ENCODE results near the gene ARHGAP15.

Gene ARHGAP15

DNA sequence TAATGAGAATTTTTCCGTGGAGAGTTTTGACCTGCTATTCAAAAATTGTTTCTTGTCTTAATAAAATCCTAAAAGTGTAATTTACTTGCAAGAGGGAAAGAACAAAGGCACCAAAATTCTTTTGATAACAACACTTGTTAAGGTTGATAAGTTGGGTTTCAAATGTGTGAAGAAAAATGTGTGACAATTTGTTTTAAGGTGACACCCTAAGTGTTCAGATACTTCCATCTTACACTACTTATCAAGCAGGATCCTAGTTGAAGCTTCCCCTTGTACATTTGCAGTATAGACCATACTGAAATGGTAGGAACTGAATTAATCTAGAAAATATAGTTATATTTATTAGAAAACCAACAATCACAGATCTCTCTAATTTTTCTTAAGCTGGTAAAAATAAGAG lies 204.6 kb downstream of the ARHGAP15 start:
- H3K27ac ChIP-seq (replicated peaks) = no peak overlapping the region
- DNase-seq (ENCODE audit: low read depth in 1 of 2, low spot score in 1 of 2) = no peak
- no peak overlapping the region for H3K4me3 ChIP-seq (replicated peaks; ENCODE audit: insufficient read depth, low read length)
- TF ChIP-seq, protein P1, sequence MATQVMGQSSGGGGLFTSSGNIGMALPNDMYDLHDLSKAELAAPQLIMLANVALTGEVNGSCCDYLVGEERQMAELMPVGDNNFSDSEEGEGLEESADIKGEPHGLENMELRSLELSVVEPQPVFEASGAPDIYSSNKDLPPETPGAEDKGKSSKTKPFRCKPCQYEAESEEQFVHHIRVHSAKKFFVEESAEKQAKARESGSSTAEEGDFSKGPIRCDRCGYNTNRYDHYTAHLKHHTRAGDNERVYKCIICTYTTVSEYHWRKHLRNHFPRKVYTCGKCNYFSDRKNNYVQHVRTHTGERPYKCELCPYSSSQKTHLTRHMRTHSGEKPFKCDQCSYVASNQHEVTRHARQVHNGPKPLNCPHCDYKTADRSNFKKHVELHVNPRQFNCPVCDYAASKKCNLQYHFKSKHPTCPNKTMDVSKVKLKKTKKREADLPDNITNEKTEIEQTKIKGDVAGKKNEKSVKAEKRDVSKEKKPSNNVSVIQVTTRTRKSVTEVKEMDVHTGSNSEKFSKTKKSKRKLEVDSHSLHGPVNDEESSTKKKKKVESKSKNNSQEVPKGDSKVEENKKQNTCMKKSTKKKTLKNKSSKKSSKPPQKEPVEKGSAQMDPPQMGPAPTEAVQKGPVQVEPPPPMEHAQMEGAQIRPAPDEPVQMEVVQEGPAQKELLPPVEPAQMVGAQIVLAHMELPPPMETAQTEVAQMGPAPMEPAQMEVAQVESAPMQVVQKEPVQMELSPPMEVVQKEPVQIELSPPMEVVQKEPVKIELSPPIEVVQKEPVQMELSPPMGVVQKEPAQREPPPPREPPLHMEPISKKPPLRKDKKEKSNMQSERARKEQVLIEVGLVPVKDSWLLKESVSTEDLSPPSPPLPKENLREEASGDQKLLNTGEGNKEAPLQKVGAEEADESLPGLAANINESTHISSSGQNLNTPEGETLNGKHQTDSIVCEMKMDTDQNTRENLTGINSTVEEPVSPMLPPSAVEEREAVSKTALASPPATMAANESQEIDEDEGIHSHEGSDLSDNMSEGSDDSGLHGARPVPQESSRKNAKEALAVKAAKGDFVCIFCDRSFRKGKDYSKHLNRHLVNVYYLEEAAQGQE (IDR thresholded peaks at IDR 0.05; ENCODE audit: insufficient replicate concordance, low read depth) = no peak
- TF ChIP-seq SPI1 (IDR thresholded peaks at IDR 0.05; ENCODE audit: borderline replicate concordance, low read depth) (no peak), POLR2AphosphoS5 (IDR thresholded peaks at IDR 0.05; ENCODE audit: low read depth) (no peak), GABPA (IDR thresholded peaks at IDR 0.05; ENCODE audit: low read depth) (no peak)
- TF ChIP-seq, protein P2, sequence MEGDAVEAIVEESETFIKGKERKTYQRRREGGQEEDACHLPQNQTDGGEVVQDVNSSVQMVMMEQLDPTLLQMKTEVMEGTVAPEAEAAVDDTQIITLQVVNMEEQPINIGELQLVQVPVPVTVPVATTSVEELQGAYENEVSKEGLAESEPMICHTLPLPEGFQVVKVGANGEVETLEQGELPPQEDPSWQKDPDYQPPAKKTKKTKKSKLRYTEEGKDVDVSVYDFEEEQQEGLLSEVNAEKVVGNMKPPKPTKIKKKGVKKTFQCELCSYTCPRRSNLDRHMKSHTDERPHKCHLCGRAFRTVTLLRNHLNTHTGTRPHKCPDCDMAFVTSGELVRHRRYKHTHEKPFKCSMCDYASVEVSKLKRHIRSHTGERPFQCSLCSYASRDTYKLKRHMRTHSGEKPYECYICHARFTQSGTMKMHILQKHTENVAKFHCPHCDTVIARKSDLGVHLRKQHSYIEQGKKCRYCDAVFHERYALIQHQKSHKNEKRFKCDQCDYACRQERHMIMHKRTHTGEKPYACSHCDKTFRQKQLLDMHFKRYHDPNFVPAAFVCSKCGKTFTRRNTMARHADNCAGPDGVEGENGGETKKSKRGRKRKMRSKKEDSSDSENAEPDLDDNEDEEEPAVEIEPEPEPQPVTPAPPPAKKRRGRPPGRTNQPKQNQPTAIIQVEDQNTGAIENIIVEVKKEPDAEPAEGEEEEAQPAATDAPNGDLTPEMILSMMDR (IDR thresholded peaks at IDR 0.05; ENCODE audit: insufficient read depth, low read length) = no peak
- H3K27me3 ChIP-seq (ENCODE audit: insufficient read depth, poor library complexity, severe bottlenecking) = no peaks in the 10 kb centered on the region

DNA sequence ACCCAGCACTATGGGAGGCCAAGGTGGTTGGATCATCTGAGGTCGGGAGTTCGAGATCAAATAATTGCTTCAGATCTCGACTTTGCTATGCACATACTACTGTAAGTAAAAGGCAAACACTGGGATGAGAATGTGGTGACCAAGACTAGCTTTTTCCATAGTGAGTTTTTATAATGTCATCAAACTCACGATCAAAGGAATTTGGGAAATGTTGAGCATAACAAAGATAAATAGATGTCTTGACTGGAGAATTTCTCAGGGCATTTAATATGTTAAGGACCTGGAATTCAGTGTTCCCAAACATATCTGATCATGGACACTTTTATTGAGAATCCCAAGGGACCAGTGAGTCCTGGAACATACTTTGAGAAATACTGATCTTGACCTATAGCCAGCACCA lies 205.6 kb downstream of the ARHGAP15 start:
- H3K27me3 ChIP-seq (ENCODE audit: insufficient read depth, poor library complexity, severe bottlenecking) = no peaks in the 10 kb centered on the region
- no peak for TF ChIP-seq GABPA (IDR thresholded peaks at IDR 0.05; ENCODE audit: low read depth)
- no peak for TF ChIP-seq POLR2AphosphoS5 (IDR thresholded peaks at IDR 0.05; ENCODE audit: low read depth)
- no peak for TF ChIP-seq SPI1 (IDR thresholded peaks at IDR 0.05; ENCODE audit: borderline replicate concordance, low read depth)
- TF ChIP-seq, protein P1 (IDR thresholded peaks at IDR 0.05; ENCODE audit: insufficient replicate concordance, low read depth) = no peak
- TF ChIP-seq, protein P2 (IDR thresholded peaks at IDR 0.05; ENCODE audit: insufficient read depth, low read length) = no peak
- H3K27ac ChIP-seq (replicated peaks) = no peak overlapping the region
- DNase-seq (ENCODE audit: low read depth in 1 of 2, low spot score in 1 of 2) = no peak
- no peak overlapping the region for H3K4me3 ChIP-seq (replicated peaks; ENCODE audit: insufficient read depth, low read length)

DNA sequence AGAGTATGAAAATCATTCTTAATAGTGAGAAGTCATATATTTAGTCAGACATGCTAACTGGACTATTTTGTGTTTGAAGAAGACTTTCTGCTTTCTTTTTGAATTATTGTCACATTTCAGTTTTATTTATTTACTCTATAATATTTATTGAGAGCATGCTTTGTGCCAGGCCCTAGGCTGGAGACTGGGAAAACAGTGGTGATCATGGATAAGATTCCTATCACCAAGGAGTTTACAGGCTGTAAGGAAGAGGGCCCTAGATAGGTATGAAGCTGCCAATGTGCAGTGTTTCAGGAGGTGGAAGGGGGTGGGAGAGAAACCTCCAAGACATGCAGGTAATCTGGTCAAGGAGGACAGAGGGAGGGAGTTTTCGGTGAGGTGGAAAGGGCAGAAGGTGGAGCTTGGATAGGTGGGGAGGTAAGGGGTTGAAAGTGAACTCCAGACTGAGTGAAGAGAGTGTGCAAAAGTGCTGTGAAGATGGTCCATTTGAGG lies 207.5 kb downstream of the ARHGAP15 start:
- Histone ChIP-seq H3K4me3 (replicated peaks; ENCODE audit: insufficient read depth, low read length) (no peak overlapping the region), H3K27ac (replicated peaks) (no peak overlapping the region), H3K27me3 (ENCODE audit: insufficient read depth, poor library complexity, severe bottlenecking) (no peaks in the 10 kb centered on the region)
- TF ChIP-seq POLR2AphosphoS5 (IDR thresholded peaks at IDR 0.05; ENCODE audit: low read depth) (no peak), SPI1 (IDR thresholded peaks at IDR 0.05; ENCODE audit: borderline replicate concordance, low read depth) (no peak), GABPA (IDR thresholded peaks at IDR 0.05; ENCODE audit: low read depth) (no peak)
- TF ChIP-seq, protein P1 (IDR thresholded peaks at IDR 0.05; ENCODE audit: insufficient replicate concordance, low read depth) = no peak
- no peak for DNase-seq (ENCODE audit: low read depth in 1 of 2, low spot score in 1 of 2)

Data from HL-60 (cell line).